HFF-Myc (cell line): Measurements from ENCODE around the gene LMBR1.

ENCODE experiments used
- DNase-seq: peaks from one replicate; pipeline ENCODE4 v3.0.0-alpha.2; 2011; ENCODE audit warnings: low read depth; ENCODE audit errors: extremely low read depth
- H3K4me3 ChIP-seq: replicated peaks from 2 replicates; pipeline ENCODE4 v1.5.1; 2011; ENCODE audit warnings: low read depth, mild to moderate bottlenecking, control low read depth, low read length
- CTCF ChIP-seq: IDR thresholded peaks from 2 replicates; pipeline ENCODE4 v1.5.1; 2012; ENCODE audit warnings: mild to moderate bottlenecking, low read depth, low read length, control low read depth; ENCODE audit errors: missing control alignments

The LMBR1 gene

GRCh38 chr7:156677374-156678054 lies 215.5 kb downstream of the LMBR1 start:
- TF ChIP-seq CTCF: no peak
- H3K4me3 ChIP-seq: no peak overlapping the region
- no peak for DNase-seq

GRCh38 chr7:156676263-156676662 lies 216.7 kb downstream of the LMBR1 start:
- no peak overlapping the region for H3K4me3 ChIP-seq
- no peak for TF ChIP-seq CTCF
- DNase-seq: no peak

GRCh38 chr7:156675721-156676120 lies 217.3 kb downstream of the LMBR1 start:
- TF ChIP-seq CTCF: no peak
- H3K4me3 ChIP-seq: no peak overlapping the region
- no peak for DNase-seq

- no peak for DNase-seq
Measured at GRCh38 chr7:156673902-156674301, 219.1 kb downstream of the LMBR1 start.

GRCh38 chr7:156673454-156673853 lies 219.5 kb downstream of the LMBR1 start:
- no peak overlapping the region for H3K4me3 ChIP-seq
- no peak for DNase-seq
- no peak for TF ChIP-seq CTCF

More at GRCh38 chr7:156673902-156674301, 219.1 kb downstream of the LMBR1 start:
- no peak overlapping the region for H3K4me3 ChIP-seq
- TF ChIP-seq CTCF: no peak

GRCh38 chr7:156669035-156669828 lies 223.8 kb downstream of the LMBR1 start:
- no peak overlapping the region for H3K4me3 ChIP-seq
- no peak for DNase-seq
- TF ChIP-seq CTCF: no peak
